AML-193 (cell line): ENCODE measurements around the gene ZNF423.

Experiments
- DNase-seq, 2 experiments: peaks; one replicate each; lab custom pipeline; 2025; lab: John Stamatoyannopoulos, UW

Gene ZNF423

GRCh38 chr16:49639739-49640431 lies 216.0 kb downstream of the ZNF423 start:
- no peak for DNase-seq

- no peak for DNase-seq
These were observed 217.0 kb downstream of the ZNF423 start for GRCh38 chr16:49638673-49639610.

- DNase-seq: no peak
These were observed 217.8 kb downstream of the ZNF423 start for GRCh38 chr16:49637933-49638672.

- no peak for DNase-seq
These were observed 218.4 kb downstream of the ZNF423 start for GRCh38 chr16:49637511-49637910.

- DNase-seq: no peak
These were observed 219.3 kb downstream of the ZNF423 start for GRCh38 chr16:49636608-49637007.

- no peak for DNase-seq
These were observed 220.0 kb downstream of the ZNF423 start for GRCh38 chr16:49635591-49636581.

- DNase-seq: no peak
These were observed 220.9 kb downstream of the ZNF423 start for GRCh38 chr16:49635009-49635350.

- DNase-seq: no peak
These were observed 221.5 kb downstream of the ZNF423 start for GRCh38 chr16:49634235-49635008.

- no peak for DNase-seq
These were observed 223.1 kb downstream of the ZNF423 start for GRCh38 chr16:49632795-49633184.

GRCh38 chr16:49632086-49632794 lies 223.7 kb downstream of the ZNF423 start:
- no peak for DNase-seq

- DNase-seq: no peak
These were observed 224.5 kb downstream of the ZNF423 start for GRCh38 chr16:49631187-49632041.

- DNase-seq: no peak
These were observed 225.1 kb downstream of the ZNF423 start for GRCh38 chr16:49630783-49631182.

GRCh38 chr16:49629851-49630250 lies 226.1 kb downstream of the ZNF423 start:
- DNase-seq: no peak

- no peak for DNase-seq
These were observed 227.8 kb downstream of the ZNF423 start for GRCh38 chr16:49628148-49628547.

GRCh38 chr16:49625311-49626065 lies 230.4 kb downstream of the ZNF423 start:
- no peak for DNase-seq

- no peak for DNase-seq
These were observed 232.2 kb downstream of the ZNF423 start for GRCh38 chr16:49623501-49624266.
